HG02938 (cell line): Measurements from ENCODE around the gene OSMR.
"Not testable (repeated sequence)": the region's sequence is repeated elsewhere in the genome, so short reads cannot be mapped to it uniquely, and the experiment has no call there.

Source experiments
- ATAC-seq: cut with Tn5 transposase; IDR thresholded peaks from one replicate; pipeline ENCODE4 v1.9.1; 2021; ENCODE audit warnings: mild to moderate bottlenecking, moderate library complexity; ENCODE audit not compliant: unreplicated experiment

The OSMR gene

GRCh38 chr5:38830521-38831051 lies 15.2 kb upstream of the OSMR start:
- no peak for ATAC-seq

GRCh38 chr5:38831117-38831516 lies 14.7 kb upstream of the OSMR start:
- ATAC-seq, result no peak

GRCh38 chr5:38831909-38832308 lies 13.9 kb upstream of the OSMR start:
- ATAC-seq, result no peak

DNA sequence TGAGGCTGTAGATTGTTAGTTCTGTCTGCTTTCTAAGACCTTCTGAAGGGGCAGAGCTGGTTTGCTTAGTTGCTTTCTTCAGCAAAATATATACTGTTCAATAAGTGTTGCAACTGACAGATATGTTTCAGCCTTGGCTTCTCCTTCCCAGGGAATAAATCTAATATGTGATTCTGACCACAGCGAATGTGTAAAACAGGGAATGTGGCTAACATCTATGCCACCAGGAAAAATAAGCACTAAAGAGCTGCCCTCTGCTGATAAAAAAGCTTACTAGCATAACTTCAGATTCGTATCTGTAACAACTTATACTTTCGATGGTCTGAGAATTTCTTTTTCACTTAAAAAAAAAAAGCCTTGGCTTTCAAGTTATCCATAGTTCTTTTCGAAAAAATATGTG lies 13.0 kb upstream of the OSMR start:
- no peak for ATAC-seq

DNA sequence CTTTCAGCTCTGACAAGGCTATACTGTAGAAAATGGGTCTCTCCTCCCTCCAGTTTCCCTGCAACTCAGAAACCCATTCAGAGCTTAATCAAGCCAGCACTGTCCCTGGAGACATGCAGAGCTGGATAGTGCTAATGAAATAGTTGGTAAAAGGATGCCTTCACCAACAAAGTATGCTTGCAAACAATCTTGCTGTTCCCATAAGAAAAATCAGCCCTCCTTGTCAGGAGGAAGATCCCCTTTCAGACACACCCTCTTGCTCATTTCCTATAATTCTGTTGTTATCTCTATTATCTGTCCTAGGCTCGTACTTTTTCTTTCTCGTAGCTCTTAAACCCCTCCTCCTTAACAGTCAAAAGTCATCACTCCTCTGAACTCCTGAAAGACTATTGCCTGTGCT lies 9.9 kb upstream of the OSMR start:
- no peak for ATAC-seq

- no peak for ATAC-seq
These were observed 8.4 kb upstream of the OSMR start for GRCh38 chr5:38837416-38837815.

DNA sequence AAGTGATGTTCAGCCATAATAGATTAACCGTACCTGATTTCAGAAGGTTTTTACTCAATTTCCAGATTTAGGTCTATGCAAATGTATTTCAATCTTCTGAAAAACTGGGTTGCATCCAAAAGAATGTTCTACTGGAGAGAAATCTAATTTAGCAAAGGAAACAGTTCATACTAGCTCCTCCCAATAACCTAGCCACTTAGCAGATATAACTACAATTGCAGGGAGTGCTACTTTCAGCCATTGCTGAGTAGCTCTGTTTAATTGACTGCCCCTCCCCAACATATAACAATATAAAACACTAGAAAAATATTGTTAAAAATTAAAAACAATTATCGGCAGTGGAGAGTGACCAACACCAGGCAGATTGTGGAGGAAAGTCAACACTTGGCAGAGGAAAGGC lies 7.9 kb upstream of the OSMR start:
- ATAC-seq, result no peak

- ATAC-seq, result no peak
These were observed 2.1 kb upstream of the OSMR start for GRCh38 chr5:38843665-38844064.

DNA sequence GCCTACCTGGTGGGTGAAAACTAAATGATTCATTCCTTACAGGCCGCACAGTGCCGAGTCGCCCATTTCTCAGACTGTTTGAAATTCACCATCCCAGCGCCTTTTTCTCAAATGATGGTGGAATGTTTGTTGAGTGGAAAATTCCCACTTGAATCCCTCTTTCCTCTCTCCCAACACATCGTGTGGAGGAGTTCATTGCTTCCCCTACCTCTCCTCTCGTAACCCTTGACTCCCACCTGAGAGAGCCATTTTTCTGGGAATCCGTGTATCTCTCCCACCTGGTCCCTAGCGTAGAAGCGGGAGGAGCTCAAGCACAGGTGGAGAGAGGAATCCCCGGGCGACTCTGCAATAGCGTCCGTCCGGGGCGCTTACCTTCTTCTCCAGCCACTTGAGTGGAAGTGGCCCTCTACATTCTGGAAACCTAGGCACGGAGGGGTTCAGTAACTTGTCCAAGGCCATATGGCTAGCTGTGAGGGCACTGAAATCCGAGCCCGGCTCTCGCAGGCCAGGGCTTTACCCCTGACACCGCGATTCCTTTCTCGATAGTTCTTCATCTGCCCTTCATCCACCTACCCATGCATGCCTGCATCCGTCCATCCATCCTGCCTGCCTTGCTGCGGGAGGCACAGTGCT lies 683 bp downstream of the OSMR start:
- no peak for ATAC-seq

DNA sequence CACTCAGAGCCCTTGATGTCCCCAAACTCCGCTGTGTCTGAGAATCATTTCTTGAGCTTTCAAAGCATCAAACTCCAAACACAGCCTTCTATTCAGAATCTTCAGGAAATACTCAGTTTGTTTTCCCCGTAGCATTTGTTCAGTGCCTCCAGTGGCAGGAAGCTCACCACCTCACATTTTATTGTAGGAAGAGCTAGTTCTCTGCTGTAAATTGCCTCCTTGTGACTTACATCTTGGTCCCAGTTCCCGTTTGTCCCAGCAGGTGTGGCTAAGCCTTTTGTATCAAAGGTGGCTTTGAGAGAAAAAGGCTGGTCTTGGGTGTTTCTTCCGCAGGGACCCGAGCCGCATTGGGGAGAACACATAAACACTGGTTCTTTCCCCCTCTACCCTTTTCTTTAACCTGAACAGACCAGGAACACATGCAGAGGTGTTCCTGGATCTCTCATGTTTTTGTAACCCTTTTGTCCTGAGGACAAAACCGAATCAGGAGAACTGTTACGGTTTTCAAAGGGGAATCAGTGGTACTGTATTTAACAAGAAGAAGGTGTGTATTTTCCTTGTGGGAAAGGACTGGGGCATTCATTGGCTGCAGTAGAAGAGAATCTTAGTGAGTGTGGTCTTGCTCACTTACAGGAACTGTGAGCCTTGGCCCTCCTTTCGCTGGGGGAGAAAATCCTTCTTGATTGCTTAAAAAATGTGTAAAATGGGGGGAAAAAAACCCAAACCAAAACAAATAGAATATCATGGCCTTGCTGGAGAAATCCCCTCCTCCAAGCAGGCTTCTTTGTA lies 1.9 kb downstream of the OSMR start:
- no peak for ATAC-seq

DNA sequence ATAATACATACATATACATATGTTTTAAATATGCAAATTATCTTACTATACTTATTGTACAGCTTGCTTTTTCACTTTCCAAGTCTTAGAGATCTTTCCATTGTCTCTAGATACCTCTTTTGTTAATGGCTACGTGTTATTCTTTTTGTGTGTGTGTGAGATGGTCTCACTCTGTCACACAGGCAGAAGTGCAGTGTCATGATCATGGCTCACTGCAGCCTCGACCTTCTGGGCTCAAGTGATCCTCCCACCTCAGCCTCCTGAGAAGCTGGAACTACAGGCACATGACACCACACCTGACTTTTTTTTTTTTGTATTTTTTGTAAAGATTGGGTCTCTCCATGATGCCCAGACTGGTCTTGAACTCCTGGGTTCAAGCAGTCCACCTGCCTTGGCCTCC lies 2.8 kb downstream of the OSMR start:
- ATAC-seq, result no peak

GRCh38 chr5:38851640-38852039 lies 5.8 kb downstream of the OSMR start:
- ATAC-seq, result not testable (repeated sequence)

GRCh38 chr5:38853753-38854470 lies 8.1 kb downstream of the OSMR start:
- no peak for ATAC-seq

DNA sequence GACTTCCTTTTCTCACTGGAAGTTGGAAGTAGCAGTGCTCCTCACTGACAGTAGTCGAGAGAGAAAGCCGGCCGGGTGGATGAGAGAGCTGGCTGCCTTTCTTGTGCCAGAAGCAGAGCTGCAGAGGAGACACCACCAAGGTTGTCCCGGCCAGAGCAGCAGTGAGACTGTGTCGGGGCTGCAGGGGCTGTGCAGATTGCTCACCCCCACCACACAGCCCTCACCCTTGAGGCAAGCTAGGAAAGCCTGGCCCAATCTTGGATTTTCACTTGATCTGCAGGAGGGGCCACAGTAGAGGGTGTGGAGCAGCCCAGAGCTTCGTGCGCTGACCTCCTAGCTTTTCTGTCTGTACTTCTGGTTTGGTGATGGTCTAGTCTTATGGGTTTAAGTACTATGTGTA lies 9.1 kb downstream of the OSMR start:
- ATAC-seq, result no peak

- ATAC-seq, result no peak
These were observed 10.8 kb downstream of the OSMR start for GRCh38 chr5:38856660-38857059.

DNA sequence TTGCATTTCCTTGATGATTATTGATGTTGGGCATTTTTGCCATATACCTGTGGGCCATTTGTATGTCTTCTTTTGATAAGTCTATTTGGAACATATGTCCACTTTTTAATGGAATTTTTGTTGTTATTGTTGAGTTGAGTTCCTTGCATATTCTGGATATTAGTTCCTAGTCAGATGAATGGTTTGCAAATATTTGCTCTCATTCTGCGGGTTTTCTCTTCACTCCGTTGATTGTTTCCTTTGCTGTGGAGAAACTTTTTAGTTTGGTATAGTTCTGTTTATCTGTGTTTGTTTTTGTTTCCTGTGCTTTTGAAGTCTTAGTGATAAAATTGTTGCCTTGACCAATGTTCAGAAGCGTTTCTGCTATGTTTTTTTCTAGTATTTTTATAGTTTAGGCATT lies 13.0 kb downstream of the OSMR start:
- no peak for ATAC-seq

- not testable (repeated sequence) for ATAC-seq
These were observed 16.4 kb downstream of the OSMR start for GRCh38 chr5:38861986-38862770.

- ATAC-seq, result no peak
These were observed 20.7 kb downstream of the OSMR start for GRCh38 chr5:38866362-38867031.

GRCh38 chr5:38867032-38867398 lies 21.2 kb downstream of the OSMR start:
- ATAC-seq, result no peak

GRCh38 chr5:38867416-38867815 lies 21.6 kb downstream of the OSMR start:
- ATAC-seq, result no peak
